HG02981 (cell line): ENCODE data around the gene SLC22A23.

Experiments used
- ATAC-seq: cut with Tn5 transposase; IDR thresholded peaks from one replicate; pipeline ENCODE4 v1.9.1; 2021; ENCODE audit warnings: mild to moderate bottlenecking, moderate library complexity; ENCODE audit not compliant: unreplicated experiment

Gene SLC22A23

GRCh38 chr6:3231247-3232016 is 225.4 kb downstream of the SLC22A23 start:
- no peak for ATAC-seq

- ATAC-seq, result no peak
Measured at GRCh38 chr6:3230900-3231246, 226.0 kb downstream of the SLC22A23 start.

GRCh38 chr6:3230256-3230882 is 226.5 kb downstream of the SLC22A23 start:
- ATAC-seq, result no peak

- ATAC-seq, result no peak
Measured at GRCh38 chr6:3229566-3230178, 227.2 kb downstream of the SLC22A23 start.

- ATAC-seq, result no peak
Measured at GRCh38 chr6:3228771-3229565, 227.9 kb downstream of the SLC22A23 start.

GRCh38 chr6:3228046-3228671 is 228.7 kb downstream of the SLC22A23 start:
- no peak for ATAC-seq

- no peak for ATAC-seq
Measured at GRCh38 chr6:3227363-3228045, 229.3 kb downstream of the SLC22A23 start, which contains the start of gene TUBB2B. TSS of gene TUBB2B (minus strand) at chr6:3227653. CDS start at chr6:3227543, 110 bp downstream.

GRCh38 chr6:3226481-3227362 is 230.1 kb downstream of the SLC22A23 start:
- no peak for ATAC-seq

GRCh38 chr6:3226042-3226441 is 230.8 kb downstream of the SLC22A23 start:
- no peak for ATAC-seq

GRCh38 chr6:3222506-3223038 is 234.3 kb downstream of the SLC22A23 start:
- no peak for ATAC-seq

GRCh38 chr6:3221578-3221977 is 235.3 kb downstream of the SLC22A23 start:
- ATAC-seq, result no peak

- no peak for ATAC-seq
Measured at GRCh38 chr6:3220366-3220765, 236.5 kb downstream of the SLC22A23 start.
